Measurements from ENCODE around the gene ZNF646.

Gene ZNF646

DNA sequence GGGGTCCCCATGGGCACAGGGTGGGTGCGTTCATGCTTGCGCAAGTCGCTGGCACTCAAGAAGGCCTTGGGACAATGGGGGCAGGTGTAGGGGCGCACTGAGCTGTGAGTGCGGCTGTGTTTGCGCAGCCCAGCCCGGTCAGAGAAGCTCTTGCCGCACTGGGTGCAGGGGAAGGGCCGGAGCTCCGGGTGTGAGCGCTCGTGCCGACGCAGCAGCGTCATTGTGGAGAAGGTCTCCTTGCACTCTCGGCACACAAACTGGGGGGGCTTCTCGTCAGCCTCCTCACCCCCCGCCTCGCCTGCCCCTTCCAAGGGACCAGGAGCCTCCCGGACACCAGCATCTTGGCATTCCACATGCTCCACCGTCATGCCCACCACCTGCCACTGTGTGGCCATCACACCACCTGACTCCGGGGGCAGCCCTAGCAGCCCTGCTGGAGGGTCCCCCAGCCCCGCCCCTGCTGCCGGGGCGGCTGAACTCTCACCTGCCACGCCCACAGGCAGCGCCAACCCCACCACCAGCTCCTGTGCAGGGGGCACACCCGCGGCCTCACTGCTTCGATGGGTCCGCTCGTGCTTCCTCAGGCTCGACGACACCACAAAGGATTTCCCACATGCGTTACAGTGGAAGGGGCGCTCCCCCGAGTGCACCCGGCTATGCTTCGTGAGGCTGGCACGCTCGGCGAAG, 13.0 kb upstream of the ZNF646 start:
- Histone ChIP-seq H4K20me1 (peaks cover 0 to 60% (median 47%) of the 10 kb centered on the region in 11 experiments; a peak in 16 of 22 replicates), H3K36me3 (peaks cover 46 to 90% (median 75%) of the 10 kb centered on the region in 11 experiments), H3K27ac (no peak overlapping the region), H3K9ac (no peak overlapping the region), H3K4me2 (no peak overlapping the region), H3K4me3 (no peak overlapping the region), H3K9me3 (replicated peaks in 1 of 11) (no peaks in the 10 kb centered on the region), H3K27me3 (no peaks in the 10 kb centered on the region), H3K4me1 (peaks cover 13 to 27% (median 22%) of the 10 kb centered on the region in 10 experiments; a peak in 19 of 20 replicates)
- no peak for TF ChIP-seq Cebpa-rat (IDR thresholded peaks at IDR 0.05)

DNA sequence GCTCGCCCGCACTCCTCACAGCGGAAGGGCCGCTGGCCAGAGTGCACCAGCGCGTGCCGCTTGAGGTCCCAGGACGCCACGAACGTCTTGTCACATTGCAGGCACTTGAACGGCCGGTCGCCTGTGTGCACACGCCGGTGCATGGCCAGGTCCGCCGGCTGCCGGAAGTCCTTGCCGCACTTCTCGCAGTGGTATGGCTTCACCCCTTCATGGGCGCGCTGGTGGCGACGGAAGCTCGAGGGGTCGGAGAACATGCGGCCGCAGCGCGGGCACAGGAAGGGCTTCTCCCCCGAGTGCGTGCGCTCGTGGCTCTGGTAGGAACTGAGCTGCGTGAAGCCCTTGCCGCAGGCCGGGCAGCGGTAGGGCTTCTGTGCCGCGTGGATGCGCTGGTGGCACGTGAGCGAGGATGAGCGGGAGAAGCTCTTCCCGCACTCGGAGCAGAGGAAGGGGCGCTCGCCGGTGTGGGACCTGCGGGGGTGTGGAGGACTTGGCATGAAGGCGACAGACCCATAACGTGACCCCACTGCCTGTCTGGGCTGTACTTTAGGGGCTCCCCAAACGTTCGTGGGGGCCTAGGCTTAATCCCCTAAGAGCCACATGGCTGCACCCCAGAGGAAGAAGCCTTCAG, 12.3 kb upstream of the ZNF646 start:
- H3K27me3 ChIP-seq: no peaks in the 10 kb centered on the region
- TF ChIP-seq Cebpa-rat (IDR thresholded peaks at IDR 0.05): no peak
- no peak overlapping the region for H3K4me2 ChIP-seq
- H4K20me1 ChIP-seq: peaks cover 0 to 67% (median 54%) of the 10 kb centered on the region in 11 experiments; a peak in 16 of 22 replicates
- no peaks in the 10 kb centered on the region for H3K9me3 ChIP-seq (replicated peaks in 1 of 11)
- peaks cover 14 to 30% (median 25%) of the 10 kb centered on the region in 10 experiments; a peak in 19 of 20 replicates for H3K4me1 ChIP-seq
- H3K27ac ChIP-seq: no peak overlapping the region
- no peak overlapping the region for H3K4me3 ChIP-seq
- H3K36me3 ChIP-seq: peaks cover 46 to 90% (median 81%) of the 10 kb centered on the region in 11 experiments
- no peak overlapping the region for H3K9ac ChIP-seq

DNA sequence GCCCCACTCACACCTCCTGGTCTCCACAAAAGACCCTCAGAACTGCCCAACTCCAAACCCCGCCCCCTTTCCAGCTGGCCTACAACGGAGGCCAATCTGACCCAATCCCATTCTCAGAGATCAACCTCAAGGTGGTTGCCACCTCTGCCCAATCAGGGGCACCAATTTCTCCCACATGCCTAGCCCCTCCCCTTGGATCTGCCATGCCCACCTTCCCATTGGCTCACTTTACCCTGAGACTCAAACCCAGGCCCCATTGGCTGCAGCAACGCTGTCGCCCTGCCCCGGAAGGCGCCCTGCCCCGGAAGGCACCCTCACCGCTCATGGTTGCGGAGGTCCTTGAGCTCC, 10.8 kb upstream of the ZNF646 start:
- Histone ChIP-seq H3K27me3 (no peaks in the 10 kb centered on the region), H3K36me3 (peaks cover 40 to 87% (median 73%) of the 10 kb centered on the region in 11 experiments), H3K4me2 (no peak overlapping the region), H3K9ac (no peak overlapping the region), H3K9me3 (replicated peaks in 1 of 11) (no peaks in the 10 kb centered on the region), H4K20me1 (peaks cover 0 to 82% (median 67%) of the 10 kb centered on the region in 11 experiments; a peak in 17 of 22 replicates), H3K4me1 (peaks cover 14 to 30% (median 25%) of the 10 kb centered on the region in 10 experiments; a peak in 19 of 20 replicates), H3K27ac (no peak overlapping the region; a peak in 1 of 22 replicates), H3K4me3 (no peak overlapping the region)
- TF ChIP-seq Cebpa-rat (IDR thresholded peaks at IDR 0.05): no peak

DNA sequence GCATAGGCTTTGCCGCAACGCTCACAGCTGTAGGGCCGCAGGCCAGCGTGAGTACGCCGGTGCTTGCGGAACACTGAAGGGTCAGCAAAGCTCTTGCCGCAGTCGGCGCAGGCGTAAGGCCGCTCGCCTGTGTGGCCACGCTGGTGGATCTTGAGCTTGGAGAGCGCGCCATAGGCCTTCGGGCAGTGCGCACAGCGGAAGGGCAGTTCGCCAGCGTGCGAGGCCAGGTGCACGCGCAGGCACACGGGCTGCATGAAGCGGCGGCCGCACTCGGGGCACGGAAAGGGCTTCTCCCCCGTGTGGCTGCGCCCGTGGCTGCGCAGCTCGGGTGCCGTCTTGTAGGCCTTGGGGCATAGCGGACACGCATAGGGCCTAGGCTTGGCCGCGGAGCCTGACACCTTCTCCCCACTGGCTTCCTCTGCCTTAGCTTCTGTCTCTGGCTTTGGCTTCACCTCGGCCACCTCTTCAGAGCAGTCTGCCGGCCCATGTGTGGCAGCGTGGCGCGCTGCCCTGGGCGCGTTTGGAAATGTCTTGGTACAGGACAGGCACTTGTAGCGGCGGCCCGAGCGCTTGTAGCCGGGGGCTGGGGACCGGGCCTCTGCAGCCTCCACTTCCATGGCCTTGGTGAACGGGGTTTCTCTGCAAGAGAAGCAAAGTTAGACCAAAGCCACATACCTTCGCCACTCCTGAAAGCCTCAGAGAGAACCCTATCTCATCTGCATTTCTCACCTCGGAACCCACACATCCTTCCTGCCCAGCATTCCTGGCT, 10.2 kb upstream of the ZNF646 start:
- Histone ChIP-seq H3K27me3 (no peaks in the 10 kb centered on the region), H3K27ac (peak overlapping the region in 6 of 11 experiments; percentile 9 to 57 (median 38); a peak in 7 of 22 replicates), H3K9ac (peak overlapping the region in 8 of 11 experiments; percentile 8 to 47 (median 29); a peak in 6 of 22 replicates), H3K9me3 (replicated peaks in 1 of 11) (no peaks in the 10 kb centered on the region), H4K20me1 (peaks cover 0 to 87% (median 72%) of the 10 kb centered on the region in 11 experiments; a peak in 17 of 22 replicates), H3K4me3 (no peak overlapping the region), H3K4me2 (peak overlapping the region in 9 of 11 experiments; percentile 43 to 70 (median 61); a peak in 17 of 22 replicates), H3K36me3 (peaks cover 40 to 81% (median 68%) of the 10 kb centered on the region in 11 experiments), H3K4me1 (peaks cover 14 to 30% (median 25%) of the 10 kb centered on the region in 10 experiments; a peak in 19 of 20 replicates)
- TF ChIP-seq Cebpa-rat (IDR thresholded peaks at IDR 0.05): no peak

DNA sequence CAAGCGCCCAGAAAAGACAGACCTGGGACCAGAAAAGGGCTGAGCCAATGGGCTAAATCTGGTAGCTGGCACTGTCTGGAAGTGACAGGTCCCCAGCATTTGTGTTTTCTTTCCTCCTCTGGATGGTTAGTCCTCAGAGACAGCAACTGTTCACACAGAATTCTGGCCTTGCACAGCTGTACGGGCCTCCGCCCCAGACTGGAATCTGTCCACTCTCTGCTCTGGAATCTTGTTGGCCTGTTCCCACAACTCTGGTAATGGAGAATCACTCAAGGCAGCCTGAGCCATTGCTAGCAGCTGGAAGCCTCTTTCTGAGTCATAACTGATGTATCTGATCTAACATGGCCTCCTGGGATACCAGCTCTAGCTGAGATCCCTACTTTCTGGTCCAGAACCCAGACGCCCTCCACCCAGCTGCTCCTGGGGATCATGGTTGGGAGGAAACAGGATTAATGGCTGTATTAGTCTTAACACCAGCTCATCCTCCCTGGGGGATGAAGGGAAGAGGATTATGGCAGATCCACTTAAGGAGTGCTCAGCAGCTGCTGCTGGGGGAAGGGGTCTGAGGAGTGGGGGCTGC, 9.2 kb upstream of the ZNF646 start:
- H3K4me3 ChIP-seq: no peak overlapping the region
- no peaks in the 10 kb centered on the region for H3K27me3 ChIP-seq
- H3K27ac ChIP-seq: peak overlapping the region in 7 of 11 experiments; percentile 9 to 57 (median 38); a peak in 12 of 22 replicates
- peaks cover 0 to 97% (median 77%) of the 10 kb centered on the region in 11 experiments; a peak in 17 of 22 replicates for H4K20me1 ChIP-seq
- H3K4me2 ChIP-seq: peak overlapping the region in 10 of 11 experiments; percentile 4 to 70 (median 60); a peak in 18 of 22 replicates
- no peaks in the 10 kb centered on the region for H3K9me3 ChIP-seq (replicated peaks in 1 of 11)
- no peak for TF ChIP-seq Cebpa-rat (IDR thresholded peaks at IDR 0.05)
- peaks cover 14 to 30% (median 25%) of the 10 kb centered on the region in 10 experiments; a peak in 19 of 20 replicates for H3K4me1 ChIP-seq
- peaks cover 40 to 72% (median 59%) of the 10 kb centered on the region in 11 experiments for H3K36me3 ChIP-seq
- H3K9ac ChIP-seq: peak overlapping the region in 8 of 11 experiments; percentile 8 to 47 (median 29); a peak in 9 of 22 replicates

DNA sequence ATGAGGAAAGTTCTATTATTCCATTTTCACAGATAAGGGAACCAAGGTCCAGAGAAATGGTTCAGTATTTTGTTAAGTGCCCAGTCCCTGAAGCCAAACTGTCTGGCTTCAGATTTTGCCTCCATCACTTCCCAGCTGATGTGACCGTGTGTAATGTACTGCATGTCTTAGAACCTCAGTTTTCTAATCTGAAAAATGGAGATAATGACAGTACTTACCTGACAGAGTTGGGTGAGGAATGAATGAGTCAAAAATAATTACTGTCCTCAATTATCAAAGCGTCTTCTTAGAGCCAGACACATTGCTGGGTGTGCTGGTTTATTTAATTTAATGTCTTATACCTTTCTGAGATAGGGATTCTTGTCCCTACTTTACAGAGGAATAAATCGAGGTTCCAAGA, 6.9 kb upstream of the ZNF646 start:
- no peak overlapping the region for H3K4me3 ChIP-seq
- H3K4me2 ChIP-seq: no peak overlapping the region
- H3K36me3 ChIP-seq: peaks cover 17 to 52% (median 35%) of the 10 kb centered on the region in 11 experiments
- no peaks in the 10 kb centered on the region for H3K27me3 ChIP-seq
- H3K4me1 ChIP-seq: peaks cover 26 to 45% (median 38%) of the 10 kb centered on the region in 10 experiments
- peaks cover 0 to 97% (median 63%) of the 10 kb centered on the region in 11 experiments; a peak in 17 of 22 replicates for H4K20me1 ChIP-seq
- no peak overlapping the region for H3K27ac ChIP-seq
- H3K9ac ChIP-seq: no peak overlapping the region
- H3K9me3 ChIP-seq (replicated peaks in 1 of 11): no peaks in the 10 kb centered on the region
- TF ChIP-seq Cebpa-rat (IDR thresholded peaks at IDR 0.05): no peak

DNA sequence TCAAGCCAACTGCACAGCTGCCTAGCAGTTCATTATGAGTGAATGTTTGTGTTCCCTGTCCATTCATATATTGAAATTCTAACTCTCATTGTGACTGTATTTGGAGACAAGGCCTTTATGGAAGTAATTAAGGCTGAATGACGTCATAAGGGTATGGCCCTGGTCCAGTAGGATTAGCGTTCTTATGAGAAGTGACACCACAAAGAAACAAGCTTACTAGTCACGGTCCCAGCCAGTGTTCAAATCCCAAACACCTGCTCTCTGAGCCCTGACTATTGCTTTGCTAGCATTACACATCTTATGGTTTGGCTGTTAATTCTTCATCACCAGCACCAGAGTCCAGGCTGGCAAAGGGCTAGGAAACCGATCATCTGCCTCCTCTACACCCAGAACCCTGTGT, 2.4 kb upstream of the ZNF646 start:
- Histone ChIP-seq H3K27ac (peak overlapping the region; percentile 91 to 98 (median 95)), H3K36me3 (peaks cover 9 to 34% (median 16%) of the 10 kb centered on the region in 11 experiments), H3K9ac (peak overlapping the region; percentile 92 to 98 (median 95)), H3K4me1 (peaks cover 29 to 34% (median 31%) of the 10 kb centered on the region in 10 experiments), H3K4me3 (peak overlapping the region; percentile 77 to 96 (median 84)), H3K27me3 (no peaks in the 10 kb centered on the region), H3K4me2 (peak overlapping the region; percentile 89 to 98 (median 93)), H4K20me1 (peaks cover 4 to 76% (median 43%) of the 10 kb centered on the region in 11 experiments; a peak in 17 of 22 replicates), H3K9me3 (replicated peaks in 1 of 11) (no peaks in the 10 kb centered on the region)
- TF ChIP-seq Cebpa-rat (IDR thresholded peaks at IDR 0.05): no peak

DNA sequence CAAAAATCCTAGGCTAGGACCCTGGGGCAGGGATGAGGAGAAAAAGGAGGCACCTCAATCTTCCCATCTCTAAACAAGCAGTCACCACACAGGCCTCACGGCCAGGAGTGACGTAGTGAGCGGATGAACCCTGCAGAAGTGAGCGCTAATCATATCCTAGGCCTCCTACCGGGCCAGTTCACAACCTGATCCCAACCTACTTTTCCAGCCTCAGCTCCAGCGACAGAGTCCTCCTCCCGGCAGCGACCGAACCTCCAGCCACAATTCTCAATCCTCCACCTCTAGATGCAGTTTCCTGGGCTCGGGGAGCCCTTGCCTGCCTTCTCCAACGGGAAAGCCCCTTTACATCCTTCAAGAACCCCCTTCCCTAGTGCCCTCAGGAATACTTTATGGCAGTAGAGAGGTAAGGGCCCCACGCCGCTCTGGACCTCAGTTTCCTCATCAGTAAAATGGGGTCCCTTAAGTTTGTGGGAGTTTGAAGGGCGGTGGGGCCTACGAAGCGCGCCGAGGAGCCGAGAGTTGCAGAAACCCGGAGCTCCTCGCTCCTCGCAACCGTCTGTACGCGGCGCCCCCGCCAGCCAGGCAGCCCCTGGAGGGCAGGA, 1.6 kb upstream of the ZNF646 start:
- Histone ChIP-seq H4K20me1 (peaks cover 9 to 76% (median 43%) of the 10 kb centered on the region in 11 experiments; a peak in 21 of 22 replicates), H3K4me2 (peak overlapping the region; percentile 89 to 98 (median 93)), H3K27me3 (no peaks in the 10 kb centered on the region), H3K27ac (peak overlapping the region; percentile 91 to 98 (median 95)), H3K9me3 (replicated peaks in 1 of 11) (no peaks in the 10 kb centered on the region), H3K9ac (peak overlapping the region; percentile 92 to 98 (median 95)), H3K4me1 (peaks cover 29 to 34% (median 30%) of the 10 kb centered on the region in 10 experiments), H3K4me3 (peak overlapping the region; percentile 77 to 96 (median 84)), H3K36me3 (peaks cover 17 to 34% (median 22%) of the 10 kb centered on the region in 11 experiments)
- no peak for TF ChIP-seq Cebpa-rat (IDR thresholded peaks at IDR 0.05)

All from BLaER1 treated with 17β-estradiol and CSF1 and Interleukin-3, amounts not matched to agents 10 nM and 100 nM (cell line).